ENCODE data around the gene NGLY1. TPM values are rescaled to one million over a fixed set of nuclear protein-coding genes. Genes with fewer than 3 reads are reported as not detected.
A peak's percentile ranks its signal among the peaks of the same experiment; 100 is the strongest.

The NGLY1 gene
- 54.3 TPM for total RNA-seq

GRCh38 chr3:25782938-25783660 lies at the start of gene NGLY1:
Gene NGLY1 (minus strand): TSS chr3:25783443. CDS start chr3:25783390, 53 bp downstream.
- DNase-seq (ENCODE audit: low spot score): peak; percentile 85

GRCh38 chr3:25831578-25831977 lies 48.3 kb upstream of the NGLY1 start:
- DNase-seq (ENCODE audit: low spot score): no peak

DNA sequence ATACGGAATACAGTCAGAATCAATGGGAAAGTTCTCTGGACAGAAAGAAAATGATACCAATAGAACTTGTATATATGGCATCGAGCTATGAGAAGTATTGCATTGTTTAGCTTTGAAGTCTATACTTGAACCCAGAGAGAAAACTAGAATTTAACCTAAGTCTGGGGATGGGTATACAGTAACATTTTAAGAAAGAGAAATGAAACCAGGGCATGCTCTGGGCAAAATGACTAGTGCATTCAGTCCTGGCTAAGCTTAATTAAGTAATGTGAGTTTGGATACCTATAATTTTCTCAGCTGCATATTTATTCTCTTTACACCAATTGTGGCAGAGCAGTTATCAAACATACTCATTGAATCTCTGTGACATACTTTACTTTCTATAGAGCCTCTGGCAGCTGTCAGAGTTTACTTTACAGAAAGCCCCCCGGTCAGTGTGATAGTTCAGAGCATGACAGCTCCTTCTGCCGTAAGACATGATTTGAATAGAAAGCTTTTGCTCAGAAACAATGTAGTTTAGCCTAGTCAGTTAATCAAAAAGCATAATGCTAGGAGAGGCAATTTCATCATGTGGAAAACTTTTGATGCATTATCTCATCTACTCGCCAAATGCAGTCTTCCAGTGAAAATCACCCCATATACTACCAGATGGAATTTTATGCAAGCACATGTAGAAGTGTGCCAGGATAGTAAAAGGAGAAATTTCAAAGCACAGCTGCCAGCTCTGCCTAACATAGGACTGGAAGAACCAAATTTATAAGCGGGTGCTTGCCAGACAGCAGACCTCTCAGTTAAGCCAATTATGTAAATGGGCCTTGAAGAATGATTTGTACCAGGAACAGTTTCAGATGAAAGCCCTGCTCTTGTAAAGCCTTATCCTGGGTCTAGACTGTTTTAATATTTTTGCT lies 47.4 kb upstream of the NGLY1 start:
- DNase-seq (ENCODE audit: low spot score): no peak

DNA sequence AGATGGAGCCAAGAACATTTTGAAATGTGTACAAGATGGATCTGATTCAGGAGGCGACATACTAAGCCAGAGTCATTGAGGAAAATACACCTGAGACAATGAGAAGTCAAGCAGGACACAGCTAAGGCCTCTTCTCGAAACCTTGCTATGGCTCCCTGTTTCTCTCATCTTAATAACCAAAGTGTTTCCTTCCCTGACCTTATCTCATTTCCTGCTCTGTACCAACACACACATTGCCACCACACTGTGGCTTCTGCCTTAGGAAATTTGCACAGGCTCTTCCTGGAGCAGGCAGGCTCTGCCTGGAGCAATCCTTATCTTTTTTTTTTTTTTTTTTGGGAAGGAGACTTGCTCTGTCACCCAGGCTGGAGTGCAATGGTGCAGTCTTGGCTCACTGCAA lies 43.3 kb upstream of the NGLY1 start:
- no peak for DNase-seq (ENCODE audit: low spot score)

DNA sequence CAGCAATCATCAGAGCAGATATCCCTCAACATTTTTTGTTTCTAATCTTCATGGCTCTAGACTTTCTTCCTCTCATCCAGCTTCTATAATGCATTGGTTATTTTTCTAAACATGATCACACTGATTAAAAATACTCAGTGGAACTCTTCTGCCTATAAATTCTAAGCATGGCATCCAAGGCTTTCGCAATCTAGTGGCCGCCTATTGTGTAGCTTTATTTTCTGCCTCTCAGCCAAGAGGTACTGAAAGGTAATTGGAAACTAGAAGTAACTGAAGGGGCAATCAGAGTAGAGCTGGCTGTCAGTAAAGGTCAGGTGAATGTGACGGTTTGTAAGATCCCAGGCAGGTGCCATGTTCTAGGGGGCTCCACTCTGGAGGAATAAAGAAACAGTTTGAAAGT lies 40.1 kb upstream of the NGLY1 start:
- DNase-seq (ENCODE audit: low spot score): no peak

DNA sequence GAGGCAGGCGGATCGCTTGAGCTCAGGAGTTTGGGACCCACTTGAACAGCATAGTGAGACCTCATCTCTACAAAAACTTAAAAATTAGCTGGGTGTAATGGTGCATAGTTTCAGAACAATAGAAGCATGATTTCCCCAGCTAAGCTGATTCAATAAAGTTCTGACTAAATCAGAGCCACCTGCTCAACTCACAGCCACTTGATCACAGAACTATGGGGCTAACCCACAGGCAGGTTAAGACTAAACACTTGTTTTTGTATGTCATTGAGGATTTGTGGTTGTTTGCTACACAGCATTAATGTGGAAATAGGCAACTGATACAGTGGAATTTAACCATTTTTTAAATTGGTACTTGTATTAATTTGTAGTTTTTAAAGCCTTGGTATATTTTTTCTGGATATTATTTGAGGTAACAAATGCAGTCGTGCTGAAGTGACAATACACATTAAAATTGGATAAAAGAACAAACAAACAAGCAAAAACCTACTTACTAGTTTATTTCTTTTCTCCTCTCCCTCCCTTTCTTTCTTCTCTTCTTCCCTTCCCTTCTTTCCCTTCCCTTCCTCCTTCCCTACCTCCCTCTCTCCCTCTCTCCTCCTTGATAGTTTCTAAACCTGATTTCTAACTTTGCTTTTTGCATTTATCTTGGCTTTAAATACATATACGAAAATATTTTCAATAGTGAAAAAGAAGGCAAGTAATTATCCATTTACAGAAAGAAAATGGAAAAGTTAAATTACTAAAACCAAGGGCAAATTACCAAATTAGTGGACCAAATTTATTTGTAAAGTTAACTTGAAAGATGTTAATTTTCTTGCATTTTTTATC lies 38.7 kb upstream of the NGLY1 start:
- no peak for DNase-seq (ENCODE audit: low spot score)

DNA sequence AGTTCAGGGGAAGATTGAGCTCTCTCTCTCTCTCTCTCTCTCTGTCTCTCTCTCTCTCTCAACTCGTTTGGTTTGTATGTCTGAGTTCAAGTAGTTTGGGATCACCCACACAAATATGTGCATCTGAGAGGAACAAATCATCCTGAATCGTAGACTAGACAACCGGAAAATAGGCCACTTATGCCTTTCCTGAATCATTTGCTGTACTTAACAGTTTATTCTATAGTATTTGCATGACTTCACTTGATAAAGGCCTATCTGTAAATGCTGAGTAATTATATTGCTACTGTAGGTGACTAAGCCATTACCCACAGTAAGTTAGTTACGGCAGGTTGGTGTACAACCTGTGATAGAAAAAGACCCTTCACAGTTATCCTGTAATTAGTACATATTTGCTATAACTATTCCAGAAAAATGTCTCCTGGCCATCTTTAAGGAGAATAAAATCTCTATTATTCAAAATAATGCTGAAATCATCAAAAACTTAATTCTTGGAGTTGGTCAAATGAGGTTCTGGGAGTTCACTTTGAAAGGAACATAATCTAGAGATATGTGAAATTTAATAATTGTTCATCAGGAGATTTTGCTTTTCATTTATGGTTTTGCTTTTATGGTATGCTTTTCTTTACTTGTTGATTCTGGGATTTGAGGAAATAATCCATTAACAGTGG lies 37.7 kb upstream of the NGLY1 start:
- DNase-seq (ENCODE audit: low spot score): no peak

DNA sequence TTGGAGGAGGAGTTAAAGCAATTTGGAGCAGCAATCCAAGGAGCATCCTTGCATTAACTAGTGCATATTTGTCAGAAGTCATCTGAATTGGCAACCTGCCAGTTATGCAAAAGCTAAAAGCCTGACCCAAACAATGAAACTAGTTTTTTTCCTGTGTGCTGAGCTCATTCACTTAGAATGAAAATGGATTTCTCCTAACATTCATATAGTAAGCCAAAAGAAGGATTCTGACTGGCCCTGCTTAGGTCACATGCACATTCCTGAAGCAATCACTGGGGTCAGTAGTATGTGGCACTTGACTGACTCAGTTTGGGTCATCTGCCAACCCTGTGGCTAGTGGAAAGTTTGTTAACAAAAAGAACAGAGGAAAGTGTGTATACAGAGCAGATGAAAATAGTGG lies 37.1 kb upstream of the NGLY1 start:
- DNase-seq (ENCODE audit: low spot score): no peak

GRCh38 chr3:25818335-25818734 lies 35.1 kb upstream of the NGLY1 start:
- no peak for DNase-seq (ENCODE audit: low spot score)

DNA sequence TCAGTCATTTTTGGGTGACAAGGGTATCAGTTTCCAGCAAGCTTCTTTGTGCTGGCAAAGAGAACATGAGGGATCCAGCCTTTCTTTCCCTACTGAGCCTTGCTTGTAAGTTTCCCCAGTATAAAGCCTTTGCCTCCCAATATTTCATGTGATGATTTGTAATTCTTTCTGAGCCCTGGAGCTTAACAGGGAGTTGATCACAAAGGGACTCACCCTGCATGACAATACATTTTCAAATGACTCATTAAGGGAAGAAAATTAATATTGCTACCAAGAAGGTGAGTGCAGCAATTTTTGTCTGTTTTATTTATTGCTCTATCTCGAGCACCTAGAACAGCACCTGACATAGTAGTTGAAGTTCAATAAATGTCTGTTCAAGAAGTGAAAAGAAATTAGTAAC lies 34.4 kb upstream of the NGLY1 start:
- no peak for DNase-seq (ENCODE audit: low spot score)

DNA sequence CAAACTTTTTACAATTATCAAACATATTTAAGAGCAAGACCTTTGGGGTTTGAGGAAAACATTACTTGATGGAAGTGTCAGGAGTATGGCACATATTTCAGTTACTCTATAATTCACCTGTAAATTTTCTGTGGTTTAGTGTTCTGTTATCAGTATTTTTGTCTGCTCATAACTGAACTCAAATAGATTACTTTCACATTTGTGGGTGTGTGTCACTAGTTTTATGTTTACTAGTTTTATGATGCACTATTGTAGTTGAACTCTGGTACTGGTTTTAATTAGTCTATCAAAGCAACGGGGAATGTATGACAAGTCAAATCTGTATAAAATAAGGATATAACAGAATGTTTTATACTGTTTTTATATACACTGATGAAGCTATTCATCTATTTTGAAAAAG lies 33.9 kb upstream of the NGLY1 start:
- no peak for DNase-seq (ENCODE audit: low spot score)

GRCh38 chr3:25812644-25813043 lies 29.4 kb upstream of the NGLY1 start:
- no peak for DNase-seq (ENCODE audit: low spot score)

GRCh38 chr3:25804676-25805075 lies 21.4 kb upstream of the NGLY1 start:
- no peak for DNase-seq (ENCODE audit: low spot score)

- DNase-seq (ENCODE audit: low spot score): no peak
These were observed 20.6 kb upstream of the NGLY1 start for GRCh38 chr3:25803833-25804232.

- no peak for DNase-seq (ENCODE audit: low spot score)
These were observed 18.5 kb upstream of the NGLY1 start for GRCh38 chr3:25801786-25802185.

DNA sequence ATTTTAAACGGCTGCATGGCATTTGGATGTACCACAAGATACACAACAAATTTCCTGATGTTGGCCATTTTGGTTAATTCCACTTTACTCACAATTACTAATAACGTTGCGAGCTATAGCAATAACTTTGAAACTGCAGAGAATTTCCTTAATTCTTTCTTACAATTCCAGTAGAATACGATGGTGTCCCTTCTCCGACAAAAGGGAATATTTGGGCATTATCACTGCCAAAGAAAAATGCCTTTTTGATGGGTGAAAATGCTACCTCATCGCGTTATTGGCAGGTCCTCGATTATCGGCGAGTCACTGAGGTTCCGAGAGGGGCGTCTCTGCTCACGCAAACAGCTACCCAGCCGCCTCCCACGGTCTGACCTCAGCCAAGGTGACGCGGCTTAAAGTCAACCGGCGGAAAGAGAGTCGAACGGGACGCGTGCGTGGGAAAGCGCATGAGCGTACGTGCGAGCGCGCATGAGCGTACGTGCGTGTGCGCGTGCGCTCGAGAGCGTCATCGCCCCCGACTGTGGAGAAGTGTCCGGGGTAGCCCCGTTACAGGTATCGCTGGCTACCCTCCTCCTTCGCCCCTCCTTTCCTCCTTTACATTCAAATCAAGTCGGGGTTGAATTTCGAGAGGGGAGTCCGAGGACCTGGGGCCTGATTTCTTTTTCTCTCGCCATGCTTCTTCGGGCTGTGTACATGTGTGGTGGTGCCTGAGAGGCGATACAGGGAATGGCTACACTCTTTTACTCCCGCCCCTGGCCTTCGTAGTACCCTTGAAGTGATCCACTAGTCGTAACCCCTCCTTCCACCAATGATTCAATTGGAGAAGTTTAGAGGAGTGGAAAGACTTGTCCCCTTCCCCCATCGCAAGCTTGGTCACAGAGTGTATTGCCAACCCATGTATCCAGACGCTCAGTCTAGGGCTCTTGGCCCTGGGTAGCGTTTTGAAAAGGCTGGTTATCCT lies 6.6 kb upstream of the NGLY1 start, which contains the start of gene OXSM:
TSS of gene OXSM (plus strand) at position 495 of the 961 bp plus-strand sequence. CDS start 931 bp downstream, outside the sequence.
- peak; percentile 88 for DNase-seq (ENCODE audit: low spot score)

- DNase-seq (ENCODE audit: low spot score): no peak
These were observed 6.0 kb upstream of the NGLY1 start for GRCh38 chr3:25789209-25789595.

DNA sequence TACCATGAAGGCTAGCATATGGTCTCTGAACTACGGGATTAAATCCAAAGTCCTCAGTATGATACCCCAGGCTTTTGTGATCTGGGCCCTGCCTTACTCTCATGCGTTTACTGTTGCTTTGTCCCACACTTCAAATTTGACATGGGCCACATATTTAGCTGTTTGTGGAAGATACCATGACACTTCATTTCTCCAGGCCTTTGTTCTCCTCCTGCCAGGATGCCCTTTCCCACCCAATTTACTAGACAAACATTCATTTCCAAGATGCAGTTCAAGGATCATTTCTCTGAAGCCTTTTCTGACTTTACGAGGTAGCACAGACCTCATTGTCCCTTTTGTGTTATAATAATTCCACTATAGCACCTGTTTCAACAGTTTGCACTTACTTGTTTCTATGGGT lies 4.4 kb upstream of the NGLY1 start:
- no peak for DNase-seq (ENCODE audit: low spot score)

DNA sequence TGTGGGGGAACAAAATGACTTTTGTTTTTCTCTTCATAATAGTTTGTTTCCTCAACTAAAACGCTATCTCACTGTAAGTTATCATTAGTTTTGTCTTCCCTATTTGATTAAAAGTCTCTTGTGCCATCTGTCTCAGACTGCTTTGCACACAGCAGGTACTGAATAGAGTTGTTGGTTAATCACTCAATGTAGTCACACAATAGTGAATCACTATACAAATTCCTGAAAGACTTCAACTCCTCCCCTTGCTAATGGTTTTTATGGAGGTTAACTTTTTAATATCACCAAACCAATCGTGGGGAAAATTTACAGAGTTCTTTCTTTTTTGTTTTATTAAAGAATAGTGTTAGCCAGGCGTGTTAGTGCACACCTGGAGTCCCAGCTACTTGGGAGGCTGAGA lies 2.6 kb upstream of the NGLY1 start:
- DNase-seq (ENCODE audit: low spot score): no peak

DNA sequence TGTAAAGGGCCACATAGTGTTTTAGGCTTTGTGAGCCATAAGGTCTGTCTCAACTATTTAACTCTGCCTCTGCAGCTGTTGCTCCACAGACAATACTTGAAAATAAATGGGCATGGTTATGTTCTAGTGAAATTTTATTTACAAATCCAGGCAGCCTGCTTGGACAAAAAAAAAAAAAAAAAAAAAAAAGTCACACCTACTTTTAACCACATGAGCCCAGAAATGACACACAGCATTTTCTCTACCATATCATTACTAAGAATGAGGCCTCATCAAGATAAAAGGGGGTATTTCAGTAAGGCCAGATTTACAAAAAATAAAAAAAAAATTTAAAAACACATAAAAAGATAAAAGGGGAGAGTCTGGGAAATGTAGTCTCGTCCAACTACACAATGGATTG lies 1.7 kb upstream of the NGLY1 start:
- no peak for DNase-seq (ENCODE audit: low spot score)
